Measurements from ENCODE around the gene SPHK2. TPM values are rescaled to one million over a fixed set of nuclear protein-coding genes. Genes with fewer than 3 reads are reported as not detected.

The SPHK2 gene
- polyA plus RNA-seq, 1 of the 3 experiments (the other 2 are of a cell fraction): 14.8 TPM

- Histone ChIP-seq H3K9ac (no peak overlapping the region), H3K4me3 (ENCODE audit: low read depth in 2 of 2, low read length in 1 of 2) (no peak overlapping the region), H2AFZ (ENCODE audit: low read depth) (no peak overlapping the region), H3K79me2 (ENCODE audit: insufficient read depth) (no peaks in the 10 kb centered on the region), H3K27me3 (ENCODE audit: insufficient read depth) (no peaks in the 10 kb centered on the region; the same call in 1 of the 2 replicates), H3K4me1 (ENCODE audit: control insufficient read depth in 1 of 2, insufficient read depth in 2 of 2, low read depth in 1 of 2, low read length in 1 of 2) (no peaks in the 10 kb centered on the region), H3K9me2 (no peaks in the 10 kb centered on the region), H3K27ac (ENCODE audit: low read depth in 2 of 2, low read length in 1 of 2) (no peak overlapping the region), H3K36me3 (replicated peaks in 1 of 2; ENCODE audit: control insufficient read depth in 1 of 2, insufficient read depth in 2 of 2, low read length in 1 of 2) (no peaks in the 10 kb centered on the region), H3K9me3 (no peaks in the 10 kb centered on the region), H3K4me2 (no peak overlapping the region), H3F3A (replicated peaks; ENCODE audit: insufficient read depth) (no peaks in the 10 kb centered on the region), H4K20me1 (ENCODE audit: insufficient read depth) (no peaks in the 10 kb centered on the region)
- ChIA-PET POLR2A (no interaction called here), CTCF (interaction anchor here (1.2 to 1.9 kb wide), 2 partner anchors 8 to 107 kb away, joined by 5 to 8 read pairs; no protein-coding TSS in a partner anchor)
- no peak for TF ChIP-seq FOXJ3 (CRISPR knock-in tag; IDR thresholded peaks at IDR 0.05)
- no peak for TF ChIP-seq JUND (IDR thresholded peaks at IDR 0.05)
- no peak for TF ChIP-seq PBX3 (IDR thresholded peaks at IDR 0.05)
- no peak for TF ChIP-seq RCOR1 (IDR thresholded peaks at IDR 0.05; ENCODE audit: low read length)
- no peak for TF ChIP-seq FOXM1 (IDR thresholded peaks at IDR 0.05; ENCODE audit: low read depth)
- TF ChIP-seq, protein P1, sequence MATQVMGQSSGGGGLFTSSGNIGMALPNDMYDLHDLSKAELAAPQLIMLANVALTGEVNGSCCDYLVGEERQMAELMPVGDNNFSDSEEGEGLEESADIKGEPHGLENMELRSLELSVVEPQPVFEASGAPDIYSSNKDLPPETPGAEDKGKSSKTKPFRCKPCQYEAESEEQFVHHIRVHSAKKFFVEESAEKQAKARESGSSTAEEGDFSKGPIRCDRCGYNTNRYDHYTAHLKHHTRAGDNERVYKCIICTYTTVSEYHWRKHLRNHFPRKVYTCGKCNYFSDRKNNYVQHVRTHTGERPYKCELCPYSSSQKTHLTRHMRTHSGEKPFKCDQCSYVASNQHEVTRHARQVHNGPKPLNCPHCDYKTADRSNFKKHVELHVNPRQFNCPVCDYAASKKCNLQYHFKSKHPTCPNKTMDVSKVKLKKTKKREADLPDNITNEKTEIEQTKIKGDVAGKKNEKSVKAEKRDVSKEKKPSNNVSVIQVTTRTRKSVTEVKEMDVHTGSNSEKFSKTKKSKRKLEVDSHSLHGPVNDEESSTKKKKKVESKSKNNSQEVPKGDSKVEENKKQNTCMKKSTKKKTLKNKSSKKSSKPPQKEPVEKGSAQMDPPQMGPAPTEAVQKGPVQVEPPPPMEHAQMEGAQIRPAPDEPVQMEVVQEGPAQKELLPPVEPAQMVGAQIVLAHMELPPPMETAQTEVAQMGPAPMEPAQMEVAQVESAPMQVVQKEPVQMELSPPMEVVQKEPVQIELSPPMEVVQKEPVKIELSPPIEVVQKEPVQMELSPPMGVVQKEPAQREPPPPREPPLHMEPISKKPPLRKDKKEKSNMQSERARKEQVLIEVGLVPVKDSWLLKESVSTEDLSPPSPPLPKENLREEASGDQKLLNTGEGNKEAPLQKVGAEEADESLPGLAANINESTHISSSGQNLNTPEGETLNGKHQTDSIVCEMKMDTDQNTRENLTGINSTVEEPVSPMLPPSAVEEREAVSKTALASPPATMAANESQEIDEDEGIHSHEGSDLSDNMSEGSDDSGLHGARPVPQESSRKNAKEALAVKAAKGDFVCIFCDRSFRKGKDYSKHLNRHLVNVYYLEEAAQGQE (IDR thresholded peaks at IDR 0.05; ENCODE audit: low read depth, low read length): no peak
- TF ChIP-seq, protein P2, sequence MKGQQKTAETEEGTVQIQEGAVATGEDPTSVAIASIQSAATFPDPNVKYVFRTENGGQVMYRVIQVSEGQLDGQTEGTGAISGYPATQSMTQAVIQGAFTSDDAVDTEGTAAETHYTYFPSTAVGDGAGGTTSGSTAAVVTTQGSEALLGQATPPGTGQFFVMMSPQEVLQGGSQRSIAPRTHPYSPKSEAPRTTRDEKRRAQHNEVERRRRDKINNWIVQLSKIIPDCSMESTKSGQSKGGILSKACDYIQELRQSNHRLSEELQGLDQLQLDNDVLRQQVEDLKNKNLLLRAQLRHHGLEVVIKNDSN (IDR thresholded peaks at IDR 0.05; ENCODE audit: borderline replicate concordance, low read depth): no peak
- TF ChIP-seq, protein P3, sequence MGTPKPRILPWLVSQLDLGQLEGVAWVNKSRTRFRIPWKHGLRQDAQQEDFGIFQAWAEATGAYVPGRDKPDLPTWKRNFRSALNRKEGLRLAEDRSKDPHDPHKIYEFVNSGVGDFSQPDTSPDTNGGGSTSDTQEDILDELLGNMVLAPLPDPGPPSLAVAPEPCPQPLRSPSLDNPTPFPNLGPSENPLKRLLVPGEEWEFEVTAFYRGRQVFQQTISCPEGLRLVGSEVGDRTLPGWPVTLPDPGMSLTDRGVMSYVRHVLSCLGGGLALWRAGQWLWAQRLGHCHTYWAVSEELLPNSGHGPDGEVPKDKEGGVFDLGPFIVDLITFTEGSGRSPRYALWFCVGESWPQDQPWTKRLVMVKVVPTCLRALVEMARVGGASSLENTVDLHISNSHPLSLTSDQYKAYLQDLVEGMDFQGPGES (IDR thresholded peaks at IDR 0.05; ENCODE audit: low read depth, low read length): no peak
- TF ChIP-seq ELF1 (IDR thresholded peaks at IDR 0.05): no peak
- no peak for TF ChIP-seq NFIC (IDR thresholded peaks at IDR 0.05; ENCODE audit: borderline replicate concordance)
- TF ChIP-seq, protein P4, sequence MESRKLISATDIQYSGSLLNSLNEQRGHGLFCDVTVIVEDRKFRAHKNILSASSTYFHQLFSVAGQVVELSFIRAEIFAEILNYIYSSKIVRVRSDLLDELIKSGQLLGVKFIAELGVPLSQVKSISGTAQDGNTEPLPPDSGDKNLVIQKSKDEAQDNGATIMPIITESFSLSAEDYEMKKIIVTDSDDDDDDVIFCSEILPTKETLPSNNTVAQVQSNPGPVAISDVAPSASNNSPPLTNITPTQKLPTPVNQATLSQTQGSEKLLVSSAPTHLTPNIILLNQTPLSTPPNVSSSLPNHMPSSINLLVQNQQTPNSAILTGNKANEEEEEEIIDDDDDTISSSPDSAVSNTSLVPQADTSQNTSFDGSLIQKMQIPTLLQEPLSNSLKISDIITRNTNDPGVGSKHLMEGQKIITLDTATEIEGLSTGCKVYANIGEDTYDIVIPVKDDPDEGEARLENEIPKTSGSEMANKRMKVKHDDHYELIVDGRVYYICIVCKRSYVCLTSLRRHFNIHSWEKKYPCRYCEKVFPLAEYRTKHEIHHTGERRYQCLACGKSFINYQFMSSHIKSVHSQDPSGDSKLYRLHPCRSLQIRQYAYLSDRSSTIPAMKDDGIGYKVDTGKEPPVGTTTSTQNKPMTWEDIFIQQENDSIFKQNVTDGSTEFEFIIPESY (IDR thresholded peaks at IDR 0.05; ENCODE audit: borderline replicate concordance, low read depth): no peak
- TF ChIP-seq, protein P5, sequence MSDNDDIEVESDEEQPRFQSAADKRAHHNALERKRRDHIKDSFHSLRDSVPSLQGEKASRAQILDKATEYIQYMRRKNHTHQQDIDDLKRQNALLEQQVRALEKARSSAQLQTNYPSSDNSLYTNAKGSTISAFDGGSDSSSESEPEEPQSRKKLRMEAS (IDR thresholded peaks at IDR 0.05; ENCODE audit: low read depth): no peak
- no peak for TF ChIP-seq TAF1 (IDR thresholded peaks at IDR 0.05; ENCODE audit: borderline replicate concordance, low read depth, low read length)
- no peak for TF ChIP-seq RAD21 (IDR thresholded peaks at IDR 0.05; ENCODE audit: low read length)
- TF ChIP-seq NRF1 (IDR thresholded peaks at IDR 0.05; ENCODE audit: low read depth, low read length): no peak
- DNase-seq: no peak
- WGBS (ENCODE audit: low lambda C conversion rate): 77% methylated on average over 32 of the region's 39 CpGs
Observed at GRCh38 chr19:48596679-48597465, 22.4 kb upstream of the SPHK2 start.

All from SK-N-SH (cell line).